HUES48 (cell line): ENCODE results near the gene TUBB4A.
"Not testable (repeated sequence)": the region's sequence is repeated elsewhere in the genome, so short reads cannot be mapped to it uniquely, and the experiment has no call there.

Source experiments
- H3K27ac ChIP-seq: one replicate; pipeline ENCODE4 v1.7.0; 2013; ENCODE audit warnings: low read depth, low read length, inconsistent platforms
- H3K27me3 ChIP-seq: 2 replicates; pipeline ENCODE4 v1.6.1; 2013; ENCODE audit warnings: mild to moderate bottlenecking, low read length; ENCODE audit not compliant: control insufficient read depth, insufficient read depth
- H3K36me3 ChIP-seq: 2 replicates; pipeline ENCODE4 v1.6.1; 2013; ENCODE audit warnings: low read length; ENCODE audit not compliant: control insufficient read depth, insufficient read depth
- H3K4me1 ChIP-seq: 2 replicates; pipeline ENCODE4 v1.6.1; 2013; ENCODE audit warnings: mild to moderate bottlenecking, low read length; ENCODE audit not compliant: control insufficient read depth, insufficient read depth
- H3K4me3 ChIP-seq: 2 replicates; pipeline ENCODE4 v1.5.1; 2013; ENCODE audit warnings: mild to moderate bottlenecking, low read depth, low read length
- H3K9ac ChIP-seq: 2 replicates; pipeline ENCODE4 v1.6.1; 2013; ENCODE audit warnings: mild to moderate bottlenecking, low read depth, low read length, moderate library complexity
- H3K9me3 ChIP-seq: 2 replicates; pipeline ENCODE4 v1.6.1; 2013; ENCODE audit warnings: low read length; ENCODE audit not compliant: control insufficient read depth, insufficient read depth

The TUBB4A gene

GRCh38 chr19:6508028-6508771 is 6.1 kb upstream of the TUBB4A start:
- H3K9me3 ChIP-seq, H3K4me3 ChIP-seq, H3K27ac ChIP-seq, H3K4me1 ChIP-seq, H3K9ac ChIP-seq, H3K27me3 ChIP-seq, H3K36me3 ChIP-seq: not testable (repeated sequence)

GRCh38 chr19:6503407-6504201 is 1.5 kb upstream of the TUBB4A start:
- H3K4me3 ChIP-seq: no peak overlapping the region
- no peaks in the 10 kb centered on the region for H3K36me3 ChIP-seq
- H3K27ac ChIP-seq: no peak overlapping the region
- H3K27me3 ChIP-seq: peaks cover 15% of the 10 kb centered on the region
- no peaks in the 10 kb centered on the region for H3K4me1 ChIP-seq
- no peak overlapping the region for H3K9ac ChIP-seq
- H3K9me3 ChIP-seq: no peaks in the 10 kb centered on the region

- Histone ChIP-seq H3K9ac (no peak overlapping the region), H3K27me3 (peaks cover 15% of the 10 kb centered on the region), H3K9me3 (no peaks in the 10 kb centered on the region), H3K4me3 (peak overlapping the region; percentile 65), H3K4me1 (no peaks in the 10 kb centered on the region), H3K27ac (no peak overlapping the region), H3K36me3 (no peaks in the 10 kb centered on the region)
Measured at GRCh38 chr19:6500837-6501739, 1.0 kb downstream of the TUBB4A start.

GRCh38 chr19:6499052-6499790 is 2.9 kb downstream of the TUBB4A start:
- Histone ChIP-seq H3K4me3 (no peak overlapping the region), H3K27me3 (peaks cover 15% of the 10 kb centered on the region), H3K36me3 (no peaks in the 10 kb centered on the region), H3K9ac (no peak overlapping the region), H3K4me1 (no peaks in the 10 kb centered on the region), H3K9me3 (no peaks in the 10 kb centered on the region), H3K27ac (no peak overlapping the region)

DNA sequence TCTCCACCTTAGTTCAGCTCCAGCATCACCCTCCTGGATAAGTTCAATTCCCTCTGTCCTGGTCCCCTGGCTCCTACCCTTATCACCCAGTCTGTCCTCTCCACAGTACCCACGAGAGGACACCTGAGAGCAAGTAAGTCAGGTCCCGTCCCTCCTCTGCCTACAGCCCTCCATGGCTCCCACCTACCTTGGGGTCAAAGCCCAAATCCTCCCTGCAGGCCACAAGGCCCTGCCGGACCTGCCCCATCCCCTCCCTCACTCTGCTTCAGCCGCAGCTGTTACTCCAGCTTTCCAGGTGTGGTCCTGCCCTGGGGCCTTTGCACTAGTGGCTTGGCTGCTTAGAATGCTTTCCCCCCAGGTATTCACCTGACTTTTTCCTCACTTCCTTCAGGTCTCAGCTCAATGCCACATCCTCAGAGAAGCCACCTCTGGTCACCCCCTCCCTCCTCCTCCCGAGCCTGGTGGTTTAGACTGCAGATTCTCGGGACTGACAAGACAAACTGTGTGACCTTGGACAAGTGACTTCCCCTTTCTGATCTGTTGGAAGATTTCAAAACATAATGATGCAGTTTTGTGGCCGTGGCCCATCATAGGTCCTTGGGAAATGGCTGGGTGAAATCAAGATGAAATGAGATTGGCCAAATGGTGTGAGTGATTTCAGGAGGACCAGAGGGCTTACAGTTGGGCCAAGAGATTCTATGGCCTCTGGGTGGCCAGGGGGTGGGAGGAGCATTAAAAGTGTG is 3.6 kb downstream of the TUBB4A start:
- no peak overlapping the region for H3K4me3 ChIP-seq
- H3K36me3 ChIP-seq: no peaks in the 10 kb centered on the region
- no peaks in the 10 kb centered on the region for H3K9me3 ChIP-seq
- H3K27ac ChIP-seq: no peak overlapping the region
- H3K4me1 ChIP-seq: no peaks in the 10 kb centered on the region
- H3K27me3 ChIP-seq: peaks cover 15% of the 10 kb centered on the region
- H3K9ac ChIP-seq: no peak overlapping the region

GRCh38 chr19:6495947-6496346 is 6.2 kb downstream of the TUBB4A start:
- H3K27ac ChIP-seq: no peak overlapping the region
- H3K4me3 ChIP-seq: no peak overlapping the region
- peaks cover 4% of the 10 kb centered on the region for H3K27me3 ChIP-seq
- no peaks in the 10 kb centered on the region for H3K4me1 ChIP-seq
- H3K9me3 ChIP-seq: no peaks in the 10 kb centered on the region
- H3K9ac ChIP-seq: no peak overlapping the region
- no peaks in the 10 kb centered on the region for H3K36me3 ChIP-seq

- H3K4me3 ChIP-seq: no peak overlapping the region
- H3K27ac ChIP-seq: no peak overlapping the region
- H3K36me3 ChIP-seq: no peaks in the 10 kb centered on the region
- no peaks in the 10 kb centered on the region for H3K27me3 ChIP-seq
- no peaks in the 10 kb centered on the region for H3K9me3 ChIP-seq
- no peaks in the 10 kb centered on the region for H3K4me1 ChIP-seq
- H3K9ac ChIP-seq: no peak overlapping the region
Measured at GRCh38 chr19:6494438-6495036, 7.6 kb downstream of the TUBB4A start.

DNA sequence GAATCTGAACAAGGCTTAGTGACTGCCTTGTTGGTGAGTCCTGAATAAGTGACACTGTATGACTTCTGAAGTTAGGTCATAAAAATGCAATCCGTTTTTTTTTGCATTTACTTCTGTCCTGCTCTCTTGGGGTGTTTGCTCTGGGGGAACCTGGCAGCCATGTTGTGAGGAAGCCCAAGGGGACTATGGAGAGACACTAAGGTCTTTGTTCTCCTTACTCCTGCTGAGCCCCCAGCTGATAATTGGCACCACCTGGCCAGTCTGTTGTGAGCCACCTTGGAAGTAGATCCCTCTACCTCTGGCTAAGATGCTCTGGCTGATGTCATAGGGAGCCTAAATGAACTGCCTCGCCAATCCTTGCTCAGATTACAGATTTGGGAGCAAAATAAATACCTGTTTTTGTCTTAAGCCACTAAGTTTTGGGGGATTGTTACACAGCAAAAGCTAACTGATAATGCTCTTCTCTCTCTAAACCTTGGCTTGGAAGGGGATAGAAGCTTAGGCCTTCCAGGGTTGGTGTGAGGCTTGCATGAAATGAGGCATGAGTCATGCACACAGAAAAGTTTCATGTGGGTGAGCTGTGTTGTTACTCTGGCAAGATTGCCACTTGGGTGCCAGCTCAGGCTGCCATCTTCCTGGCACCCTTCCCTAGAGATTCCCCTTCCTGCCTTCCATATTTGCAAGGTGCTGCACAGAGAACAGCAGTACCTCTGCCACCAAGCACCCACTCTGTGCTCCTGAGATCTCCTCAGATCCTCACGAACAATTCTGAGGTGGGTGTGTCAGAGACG is 10.1 kb downstream of the TUBB4A start:
- H3K9ac ChIP-seq: no peak overlapping the region
- H3K36me3 ChIP-seq: no peaks in the 10 kb centered on the region
- no peak overlapping the region for H3K4me3 ChIP-seq
- H3K27me3 ChIP-seq: no peaks in the 10 kb centered on the region
- no peaks in the 10 kb centered on the region for H3K4me1 ChIP-seq
- no peak overlapping the region for H3K27ac ChIP-seq
- no peaks in the 10 kb centered on the region for H3K9me3 ChIP-seq

DNA sequence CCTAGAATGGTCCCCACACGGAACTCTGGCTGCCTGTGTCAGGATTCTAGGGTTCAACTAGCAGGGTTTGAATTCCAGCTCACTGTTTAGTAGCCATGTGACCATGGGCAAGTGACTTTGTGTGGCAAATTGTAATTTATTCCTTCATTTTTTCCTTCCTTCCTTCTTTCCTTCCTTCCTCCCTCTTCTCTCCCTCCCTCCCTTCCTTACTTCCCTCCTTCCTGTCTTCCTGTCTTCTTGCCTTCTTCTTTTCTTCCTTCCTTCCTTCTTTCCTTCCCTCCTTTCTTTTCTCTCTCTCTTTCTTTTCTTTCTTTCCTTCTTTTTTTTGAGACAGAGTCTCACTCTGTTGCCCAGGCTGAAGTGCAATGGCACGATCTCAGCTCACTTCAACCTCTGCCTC is 12.0 kb downstream of the TUBB4A start:
- Histone ChIP-seq H3K36me3 (no peaks in the 10 kb centered on the region), H3K4me1 (no peaks in the 10 kb centered on the region), H3K27ac (no peak overlapping the region), H3K27me3 (no peaks in the 10 kb centered on the region), H3K9ac (no peak overlapping the region), H3K9me3 (no peaks in the 10 kb centered on the region), H3K4me3 (no peak overlapping the region)
